Fibroblast of lung (primary cell): ENCODE measurements around the gene PPP1R26. TPM values are rescaled to one million over a fixed set of nuclear protein-coding genes. Genes with fewer than 3 reads are reported as not detected.

Experiments used
- DNase-seq, 2 donors: peaks; one replicate each; pipeline versions ENCODE4 v3.0.0 to v3.0.0-alpha.2; 2010; ENCODE audit warnings: low read depth in 2 of 2
- H2AFZ ChIP-seq: 2 replicates; pipeline ENCODE4 v1.5.1; 2012; ENCODE audit warnings: low read length, control low read depth, inconsistent platforms
- H3K27ac ChIP-seq: 2 replicates; pipeline ENCODE4 v1.5.1; 2011; ENCODE audit warnings: low read length, control low read depth; ENCODE audit not compliant: insufficient read depth
- H3K27me3 ChIP-seq: 2 replicates; pipeline ENCODE4 v1.5.1; 2011; ENCODE audit warnings: mild to moderate bottlenecking, low read length; ENCODE audit not compliant: control insufficient read depth, insufficient read depth
- H3K36me3 ChIP-seq: 2 replicates; pipeline ENCODE4 v1.5.1; 2011; ENCODE audit warnings: low read length; ENCODE audit not compliant: control insufficient read depth, insufficient read depth
- H3K4me1 ChIP-seq: 2 replicates; pipeline ENCODE4 v1.5.1; 2011; ENCODE audit warnings: low read length; ENCODE audit not compliant: control insufficient read depth, insufficient read depth; ENCODE audit errors: extremely low read depth
- H3K4me2 ChIP-seq: 2 replicates; pipeline ENCODE4 v1.5.1; 2011; ENCODE audit warnings: low read length, control low read depth; ENCODE audit not compliant: insufficient read depth; ENCODE audit errors: extremely low read depth
- H3K4me3 ChIP-seq, 4 experiments: fragments of 200-600 bp in 1 of 4; sonication (generic) in 1 of 4; replicated peaks in 1 of 4; 2 replicates each; pipeline ENCODE4 v1.5.1; 2011 to 2016; ENCODE audit warnings: low read length in 4 of 4, low read depth in 3 of 4, mild to moderate bottlenecking in 3 of 4, control low read depth in 2 of 4, inconsistent platforms in 1 of 4, mixed read lengths in 1 of 4; ENCODE audit not compliant: insufficient read depth in 1 of 4; ENCODE audit errors: control extremely low read depth in 1 of 4
- H3K79me2 ChIP-seq: 2 replicates; pipeline ENCODE4 v1.5.1; 2012; ENCODE audit warnings: mild to moderate bottlenecking, low read length, inconsistent platforms; ENCODE audit not compliant: control insufficient read depth, insufficient read depth
- H3K9ac ChIP-seq: 2 replicates; pipeline ENCODE4 v1.5.1; 2011; ENCODE audit warnings: mild to moderate bottlenecking, low read length, control low read depth; ENCODE audit not compliant: insufficient read depth
- H3K9me3 ChIP-seq: 2 replicates; pipeline ENCODE4 v1.5.1; 2012; ENCODE audit warnings: low read depth, low read length; ENCODE audit not compliant: control insufficient read depth, insufficient read depth
- H4K20me1 ChIP-seq: 2 replicates; pipeline ENCODE4 v1.5.1; 2011; ENCODE audit warnings: low read length; ENCODE audit not compliant: control insufficient read depth, insufficient read depth; ENCODE audit errors: extremely low read depth
- CTCF ChIP-seq, 2 donors: IDR thresholded peaks in 1 of 2; conservative IDR thresholded peaks in 1 of 2; 1 replicate in 1 of 2; 2 replicates in 1 of 2; pipeline ENCODE4 v1.5.1; 2011 to 2012; ENCODE audit warnings: low read length in 2 of 2, control low read depth in 1 of 2, inconsistent platforms in 1 of 2, low read depth in 1 of 2, mild to moderate bottlenecking in 1 of 2
- EZH2 ChIP-seq: IDR thresholded peaks from 2 replicates; pipeline ENCODE4 v1.5.1; 2012; ENCODE audit warnings: low read length, control low read depth, mild to moderate bottlenecking; ENCODE audit errors: missing control alignments
- polyA plus RNA-seq, 2 donors: library from polyadenylated mRNA; depleted of rRNA in 1 of 2; stranded (reverse) in 1 of 2; unstranded in 1 of 2; fragments of >200 nt; gene quantifications; 2 replicates each; pipeline ENCODE4 v1.2.1, GENCODE V29; 2011 to 2012; ENCODE audit warnings: missing spikeins in 1 of 2
- total RNA-seq: library from RNA; depleted of rRNA; stranded (reverse); fragments of >200 nt; gene quantifications from 2 replicates; pipeline ENCODE4 v1.2.1, GENCODE V29; 2014

PPP1R26 gene
- total and polyA plus RNA-seq, 2 donors (not counting 1 experiment from before 2014, with no cell fraction given): 2.9 to 8.9 TPM

GRCh38 chr9:135503371-135504261, 24.0 kb downstream of the PPP1R26 start:
- no peak overlapping the region for H3K27ac ChIP-seq
- H4K20me1 ChIP-seq: no peaks in the 10 kb centered on the region
- H3K27me3 ChIP-seq: no peaks in the 10 kb centered on the region
- H3K79me2 ChIP-seq: peaks cover 13% of the 10 kb centered on the region
- H3K9me3 ChIP-seq: no peaks in the 10 kb centered on the region
- H3K4me2 ChIP-seq: no peak overlapping the region
- H3K4me1 ChIP-seq: peaks cover 6% of the 10 kb centered on the region
- no peak overlapping the region for H3K4me3 ChIP-seq
- H3K36me3 ChIP-seq: peaks cover 17% of the 10 kb centered on the region
- DNase-seq: no peak
- H3K9ac ChIP-seq: no peak overlapping the region
- TF ChIP-seq CTCF (conservative IDR thresholded peaks at IDR 0.05 in 1 of 2, IDR thresholded peaks at IDR 0.05 in 1 of 2; ENCODE audit: low read depth in 1 of 2, low read length in 2 of 2): no peak
- TF ChIP-seq EZH2: no peak
- H2AFZ ChIP-seq: no peak overlapping the region

DNA sequence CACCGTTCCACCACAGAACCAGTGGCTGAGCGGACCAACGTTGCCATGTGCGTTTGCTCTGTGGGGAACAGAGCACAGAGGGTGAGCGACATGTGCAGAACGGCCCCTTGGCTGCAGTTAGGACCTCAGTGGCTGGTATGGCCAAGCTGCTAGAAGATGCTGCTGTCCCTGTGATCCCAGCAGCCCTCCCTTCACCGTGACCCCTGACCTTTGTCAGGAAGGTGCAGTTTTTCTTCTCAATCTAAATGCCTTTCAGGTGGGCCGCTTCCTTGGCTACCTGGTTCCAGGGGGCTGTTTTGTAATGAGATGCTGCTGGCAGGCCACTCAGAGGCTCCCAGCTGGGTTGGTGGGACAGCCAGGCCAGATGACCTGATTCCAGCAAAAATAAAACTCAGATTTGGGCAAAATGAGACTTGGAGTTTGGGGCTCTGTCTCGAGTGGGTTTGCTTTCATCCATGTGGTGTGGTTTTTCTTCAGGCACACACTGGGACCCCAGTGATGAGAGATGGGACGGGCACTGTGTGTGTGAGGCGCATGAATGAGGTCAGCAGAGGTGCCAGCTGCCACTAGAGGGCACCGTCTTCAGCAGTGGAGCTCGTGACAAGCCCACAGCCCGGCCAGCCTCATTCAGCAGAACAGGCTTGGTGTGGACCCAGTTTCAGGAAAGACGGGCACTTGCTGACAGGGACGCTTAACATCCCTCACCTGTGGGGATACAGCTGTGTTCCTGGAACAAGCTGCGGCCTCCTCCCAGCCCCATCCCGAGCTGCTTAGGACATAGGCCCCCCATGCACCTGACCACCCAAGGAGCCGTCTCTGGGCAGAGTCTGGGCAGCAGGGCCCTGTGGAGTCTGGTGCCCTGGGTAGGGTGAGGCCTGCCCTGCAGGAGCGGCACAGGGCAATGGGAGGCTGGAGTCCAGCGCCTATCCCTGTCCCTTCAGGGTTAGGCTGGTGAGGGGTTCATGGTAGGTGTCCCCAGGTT, 25.0 kb downstream of the PPP1R26 start:
- Histone ChIP-seq H2AFZ (no peak overlapping the region), H3K27ac (no peak overlapping the region), H3K9ac (no peak overlapping the region), H3K4me1 (peaks cover 5% of the 10 kb centered on the region), H3K4me2 (no peak overlapping the region), H3K27me3 (no peaks in the 10 kb centered on the region), H3K36me3 (peaks cover 17% of the 10 kb centered on the region), H3K9me3 (no peaks in the 10 kb centered on the region), H3K79me2 (peaks cover 13% of the 10 kb centered on the region), H4K20me1 (no peaks in the 10 kb centered on the region), H3K4me3 (no peak overlapping the region)
- DNase-seq: peak; percentile 38 to 60
- TF ChIP-seq EZH2 (no peak), CTCF (conservative IDR thresholded peaks at IDR 0.05 in 1 of 2, IDR thresholded peaks at IDR 0.05 in 1 of 2; ENCODE audit: low read depth in 1 of 2, low read length in 2 of 2) (peak; percentile 37 to 79)
